Astrocyte (in vitro differentiated cells and primary cell): ENCODE data around the gene PRRC2C. TPM values are rescaled to one million over a fixed set of nuclear protein-coding genes. Genes with fewer than 3 reads are reported as not detected.

Source experiments
- DNase-seq: peaks from one replicate; pipeline ENCODE4 v3.0.0-alpha.2; 2010; ENCODE audit warnings: low read depth
- FAIRE-seq: peaks from 2 replicates; lab custom pipeline; 2011; peaks lifted over from hg19 to GRCh38; lab: Jason Lieb, UNC
- H2AFZ ChIP-seq: 2 replicates; pipeline ENCODE4 v1.6.0; 2012; ENCODE audit warnings: low read depth, low read length, inconsistent platforms
- H3K27ac ChIP-seq: 2 replicates; pipeline ENCODE4 v1.5.1; 2011; ENCODE audit warnings: low read depth, low read length, inconsistent platforms
- H3K27me3 ChIP-seq: 2 replicates; pipeline ENCODE4 v1.6.0; 2011; ENCODE audit warnings: low read length, inconsistent platforms; ENCODE audit not compliant: insufficient read depth
- H3K36me3 ChIP-seq: 2 replicates; pipeline ENCODE4 v1.5.1; 2011; ENCODE audit warnings: low read length, inconsistent platforms; ENCODE audit not compliant: insufficient read depth
- H3K4me1 ChIP-seq: 2 replicates; pipeline ENCODE4 v1.5.1; 2011; ENCODE audit warnings: low read length, inconsistent platforms; ENCODE audit not compliant: insufficient read depth
- H3K4me2 ChIP-seq: 2 replicates; pipeline ENCODE4 v1.6.0; 2012; ENCODE audit warnings: low read length, inconsistent platforms
- H3K4me3 ChIP-seq: 2 replicates; pipeline ENCODE4 v1.5.1; 2011; ENCODE audit warnings: low read depth, mild to moderate bottlenecking, low read length, inconsistent platforms; ENCODE audit not compliant: insufficient read depth
- H3K79me2 ChIP-seq: 2 replicates; pipeline ENCODE4 v1.6.0; 2012; ENCODE audit warnings: mild to moderate bottlenecking, low read length, inconsistent platforms; ENCODE audit not compliant: insufficient read depth
- H3K9ac ChIP-seq: 2 replicates; pipeline ENCODE4 v1.6.0; 2012; ENCODE audit warnings: mild to moderate bottlenecking, low read length, inconsistent platforms
- H3K9me3 ChIP-seq: 2 replicates; pipeline ENCODE4 v1.5.1; 2012; ENCODE audit warnings: low read depth, mild to moderate bottlenecking, low read length, inconsistent platforms; ENCODE audit not compliant: insufficient read depth
- H4K20me1 ChIP-seq: 2 replicates; pipeline ENCODE4 v1.6.0; 2012; ENCODE audit warnings: low read length, inconsistent platforms; ENCODE audit not compliant: insufficient read depth
- H3K27ac Mint-ChIP-seq: one replicate; pipeline ENCODE4 v1.8.0; 2021; ENCODE audit warnings: mild to moderate bottlenecking, mixed read lengths; ENCODE audit not compliant: unreplicated experiment
- H3K27me3 Mint-ChIP-seq: one replicate; pipeline ENCODE4 v1.8.0; 2021; ENCODE audit warnings: low read depth, mixed read lengths; ENCODE audit not compliant: unreplicated experiment
- H3K36me3 Mint-ChIP-seq: one replicate; pipeline ENCODE4 v1.8.0; 2021; ENCODE audit warnings: low read depth, mixed read lengths; ENCODE audit not compliant: unreplicated experiment
- H3K4me1 Mint-ChIP-seq: one replicate; pipeline ENCODE4 v1.8.0; 2021; ENCODE audit warnings: low read depth, mixed read lengths; ENCODE audit not compliant: unreplicated experiment
- H3K4me3 Mint-ChIP-seq: one replicate; pipeline ENCODE4 v1.8.0; 2021; ENCODE audit warnings: mild to moderate bottlenecking, moderate library complexity, mixed read lengths; ENCODE audit not compliant: unreplicated experiment
- H3K9me3 Mint-ChIP-seq: one replicate; pipeline ENCODE4 v1.8.0; 2021; ENCODE audit warnings: mild to moderate bottlenecking, mixed read lengths; ENCODE audit not compliant: unreplicated experiment
- EZH2 ChIP-seq: IDR thresholded peaks from 2 replicates; pipeline ENCODE4 v1.6.1; 2012; ENCODE audit warnings: mild to moderate bottlenecking, low read length, inconsistent platforms; ENCODE audit not compliant: insufficient read depth
- total RNA-seq: library from RNA; stranded (reverse); gene quantifications from 2 replicates; pipeline ENCODE4 v1.2.1, GENCODE V29; 2021
- TF ChIP-seq, protein P1 (sequence below): IDR thresholded peaks from 2 replicates; pipeline ENCODE4 v1.5.1; 2011; ENCODE audit warnings: low read depth, mild to moderate bottlenecking, inconsistent platforms, low read length, moderate library complexity; ENCODE audit not compliant: insufficient read depth

Gene PRRC2C
- total RNA-seq, 1 donor from 2014 or later = 196 TPM

DNA sequence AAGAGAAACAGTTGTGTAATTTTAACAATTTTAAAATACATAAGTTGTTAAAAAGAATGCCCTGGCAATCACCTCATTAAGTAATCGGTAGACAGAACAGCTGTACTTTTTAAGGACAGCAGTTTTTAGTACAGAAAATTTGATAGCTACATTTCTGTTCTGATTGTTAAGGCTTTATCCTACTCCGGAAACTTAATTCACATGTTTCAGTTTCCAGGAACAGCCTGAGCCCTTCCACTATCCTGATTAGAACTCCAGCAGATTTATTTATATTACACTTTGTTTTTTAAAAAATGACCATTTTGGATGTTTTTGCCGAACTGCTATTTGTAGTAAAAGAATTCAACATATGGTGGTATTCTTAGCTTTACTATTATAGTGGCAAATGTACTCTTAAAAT, 8.7 kb downstream of the PRRC2C start:
- H3K9ac ChIP-seq = no peak overlapping the region
- no peaks in the 10 kb centered on the region for H3K9me3 ChIP-seq
- peaks cover 12% of the 10 kb centered on the region for H3K4me1 Mint-ChIP-seq
- no peak overlapping the region for H3K4me3 ChIP-seq
- TF ChIP-seq EZH2 = no peak
- TF ChIP-seq, protein P1, sequence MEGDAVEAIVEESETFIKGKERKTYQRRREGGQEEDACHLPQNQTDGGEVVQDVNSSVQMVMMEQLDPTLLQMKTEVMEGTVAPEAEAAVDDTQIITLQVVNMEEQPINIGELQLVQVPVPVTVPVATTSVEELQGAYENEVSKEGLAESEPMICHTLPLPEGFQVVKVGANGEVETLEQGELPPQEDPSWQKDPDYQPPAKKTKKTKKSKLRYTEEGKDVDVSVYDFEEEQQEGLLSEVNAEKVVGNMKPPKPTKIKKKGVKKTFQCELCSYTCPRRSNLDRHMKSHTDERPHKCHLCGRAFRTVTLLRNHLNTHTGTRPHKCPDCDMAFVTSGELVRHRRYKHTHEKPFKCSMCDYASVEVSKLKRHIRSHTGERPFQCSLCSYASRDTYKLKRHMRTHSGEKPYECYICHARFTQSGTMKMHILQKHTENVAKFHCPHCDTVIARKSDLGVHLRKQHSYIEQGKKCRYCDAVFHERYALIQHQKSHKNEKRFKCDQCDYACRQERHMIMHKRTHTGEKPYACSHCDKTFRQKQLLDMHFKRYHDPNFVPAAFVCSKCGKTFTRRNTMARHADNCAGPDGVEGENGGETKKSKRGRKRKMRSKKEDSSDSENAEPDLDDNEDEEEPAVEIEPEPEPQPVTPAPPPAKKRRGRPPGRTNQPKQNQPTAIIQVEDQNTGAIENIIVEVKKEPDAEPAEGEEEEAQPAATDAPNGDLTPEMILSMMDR = no peak
- H3K36me3 Mint-ChIP-seq = peaks cover under 1% of the 10 kb centered on the region
- peaks cover 100% of the 10 kb centered on the region for H3K79me2 ChIP-seq
- no peaks in the 10 kb centered on the region for H3K27me3 Mint-ChIP-seq
- FAIRE-seq = no peak
- no peak overlapping the region for H2AFZ ChIP-seq
- H4K20me1 ChIP-seq = peaks cover 94% of the 10 kb centered on the region
- H3K4me1 ChIP-seq = peaks cover 6% of the 10 kb centered on the region
- H3K4me2 ChIP-seq = no peak overlapping the region
- no peaks in the 10 kb centered on the region for H3K27me3 ChIP-seq
- H3K27ac ChIP-seq = no peak overlapping the region
- DNase-seq = no peak
- no peaks in the 10 kb centered on the region for H3K9me3 Mint-ChIP-seq
- peaks cover 3% of the 10 kb centered on the region for H3K36me3 ChIP-seq
- no peak overlapping the region for H3K27ac Mint-ChIP-seq
- H3K4me3 Mint-ChIP-seq = no peak overlapping the region

DNA sequence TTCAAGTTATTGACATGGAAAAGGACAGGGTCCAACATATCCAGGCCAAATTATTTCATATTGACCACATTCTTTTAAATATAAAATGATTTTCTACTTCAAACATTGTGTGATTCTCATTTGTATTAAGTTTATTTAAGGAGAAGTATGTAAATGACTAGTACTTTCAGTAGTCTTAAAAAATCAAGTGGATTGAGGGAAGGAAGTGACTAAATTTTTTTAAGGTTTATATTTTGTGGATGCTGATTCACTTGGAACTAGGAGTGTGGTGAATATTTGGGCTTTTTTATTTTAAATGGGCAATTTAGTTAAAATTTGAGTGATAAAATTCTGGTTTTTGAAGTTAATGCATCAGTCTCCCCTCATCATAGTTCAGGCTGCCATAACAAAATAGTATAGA, 10.1 kb downstream of the PRRC2C start:
- H3K9ac ChIP-seq = no peak overlapping the region
- Mint-ChIP-seq H3K27ac (no peak overlapping the region), H3K4me1 (peaks cover 9% of the 10 kb centered on the region), H3K9me3 (no peaks in the 10 kb centered on the region), H3K27me3 (no peaks in the 10 kb centered on the region), H3K36me3 (peaks cover 3% of the 10 kb centered on the region), H3K4me3 (no peak overlapping the region)
- TF ChIP-seq, protein P1 = no peak
- peaks cover 6% of the 10 kb centered on the region for H3K4me1 ChIP-seq
- DNase-seq = no peak
- H3K79me2 ChIP-seq = peaks cover 100% of the 10 kb centered on the region
- H2AFZ ChIP-seq = no peak overlapping the region
- no peak overlapping the region for H3K4me2 ChIP-seq
- H3K27ac ChIP-seq = no peak overlapping the region
- no peak for FAIRE-seq
- H3K27me3 ChIP-seq = no peaks in the 10 kb centered on the region
- no peaks in the 10 kb centered on the region for H3K9me3 ChIP-seq
- peaks cover 3% of the 10 kb centered on the region for H3K36me3 ChIP-seq
- peaks cover 94% of the 10 kb centered on the region for H4K20me1 ChIP-seq
- H3K4me3 ChIP-seq = no peak overlapping the region

DNA sequence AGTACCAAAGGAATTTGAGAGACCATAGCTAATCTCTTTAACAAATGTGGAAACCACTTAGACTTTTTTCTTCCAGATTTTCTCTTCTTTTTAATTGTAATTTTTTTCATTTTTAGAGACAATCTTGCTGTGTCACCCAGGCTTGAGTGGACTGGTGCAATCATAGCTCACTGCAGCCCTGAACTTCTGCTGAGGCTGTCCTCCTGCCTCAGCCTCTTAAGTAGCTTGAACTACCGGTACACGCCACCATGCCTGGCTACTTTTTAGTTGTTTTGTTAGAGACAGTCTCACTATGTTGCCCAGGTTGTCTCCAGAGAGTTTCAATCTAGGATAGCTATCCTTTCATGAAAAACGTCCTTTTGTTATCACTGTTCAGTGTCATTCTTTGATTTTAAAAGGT, 15.0 kb downstream of the PRRC2C start:
- Mint-ChIP-seq H3K4me3 (no peak overlapping the region), H3K27me3 (no peaks in the 10 kb centered on the region), H3K9me3 (no peaks in the 10 kb centered on the region), H3K4me1 (peaks cover 5% of the 10 kb centered on the region), H3K36me3 (peaks cover 6% of the 10 kb centered on the region), H3K27ac (no peak overlapping the region)
- no peak overlapping the region for H3K9ac ChIP-seq
- no peaks in the 10 kb centered on the region for H3K4me1 ChIP-seq
- H3K4me2 ChIP-seq = no peak overlapping the region
- H2AFZ ChIP-seq = no peak overlapping the region
- H3K4me3 ChIP-seq = no peak overlapping the region
- H3K36me3 ChIP-seq = no peaks in the 10 kb centered on the region
- H3K27ac ChIP-seq = no peak overlapping the region
- no peaks in the 10 kb centered on the region for H3K9me3 ChIP-seq
- no peaks in the 10 kb centered on the region for H3K27me3 ChIP-seq
- H3K79me2 ChIP-seq = peaks cover 100% of the 10 kb centered on the region
- FAIRE-seq (no peak), DNase-seq (no peak)
- H4K20me1 ChIP-seq = peaks cover 99% of the 10 kb centered on the region
- no peak for TF ChIP-seq EZH2
- TF ChIP-seq, protein P1 = no peak
